Stomach (tissue), 4 donors: ENCODE data around the gene PARD3.

Experiments
- CTCF ChIP-seq, 7 experiments: fragments of 450-650 bp in 4 of 7; fragments of 200-600 bp in 3 of 7; sonication (generic) in 3 of 7; IDR thresholded peaks; one replicate each; pipeline ENCODE4 v1.5.1; 2016 to 2019; ENCODE audit warnings: antibody characterized with exemption in 7 of 7, control low read depth in 2 of 7, mild to moderate bottlenecking in 1 of 7
- EP300 ChIP-seq: sonication (generic); formaldehyde crosslinking; IDR thresholded peaks from one replicate; pipeline ENCODE4 v1.6.1; 2017; ENCODE audit warnings: antibody characterized with exemption

- TF ChIP-seq CTCF (IDR thresholded peaks at IDR 0.05) (no peak), EP300 (no peak)
Measured at GRCh38 chr10:34310234-34310633, 504.9 kb downstream of the PARD3 start.
